GM19438 (cell line): ENCODE measurements around the gene WASF2.

Source experiments
- ATAC-seq: cut with Tn5 transposase; IDR thresholded peaks from one replicate; pipeline ENCODE4 v1.9.1; 2021; ENCODE audit warnings: low read depth; ENCODE audit not compliant: unreplicated experiment

The WASF2 gene

GRCh38 chr1:27363766-27364695 lies 125.9 kb downstream of the WASF2 start:
- ATAC-seq = no peak

- no peak for ATAC-seq
Observed at GRCh38 chr1:27361553-27361952, 128.4 kb downstream of the WASF2 start.

GRCh38 chr1:27361044-27361402 lies 128.9 kb downstream of the WASF2 start:
- ATAC-seq = no peak

GRCh38 chr1:27360159-27361043 lies 129.6 kb downstream of the WASF2 start:
- ATAC-seq = no peak

- ATAC-seq = no peak
Observed at GRCh38 chr1:27359822-27360158, 130.2 kb downstream of the WASF2 start.

- no peak for ATAC-seq
Observed at GRCh38 chr1:27358928-27359313, 131.0 kb downstream of the WASF2 start.

GRCh38 chr1:27358038-27358927 lies 131.7 kb downstream of the WASF2 start:
- no peak for ATAC-seq

- no peak for ATAC-seq
Observed at GRCh38 chr1:27357281-27358037, 132.5 kb downstream of the WASF2 start.

GRCh38 chr1:27356619-27357280 lies 133.2 kb downstream of the WASF2 start:
- no peak for ATAC-seq

GRCh38 chr1:27356277-27356618 lies 133.7 kb downstream of the WASF2 start:
- no peak for ATAC-seq

GRCh38 chr1:27355683-27356082 lies 134.3 kb downstream of the WASF2 start:
- ATAC-seq = no peak
